SK-N-MC (cell line): Measurements from ENCODE around the gene CSNK1A1.

Experiments
- DNase-seq: peaks from one replicate; pipeline ENCODE4 v3.0.0-alpha.2; 2011; ENCODE audit warnings: low read depth, low spot score
- H3K27ac ChIP-seq: fragments of 200-600 bp; sonication (generic); 2 replicates; pipeline ENCODE4 v1.5.1; 2016; ENCODE audit warnings: mixed run types
- H3K36me3 ChIP-seq: fragments of 200-600 bp; sonication (generic); 2 replicates; pipeline ENCODE4 v1.6.1; 2017; ENCODE audit warnings: antibody characterized with exemption, low read length, mixed read lengths; ENCODE audit not compliant: insufficient read depth
- H3K4me3 ChIP-seq: fragments of 200-600 bp; sonication (generic); 2 replicates; pipeline ENCODE4 v1.5.1; 2016
- H3K9ac ChIP-seq: fragments of 200-600 bp; sonication (generic); 2 replicates; pipeline ENCODE4 v1.8.0; 2017; ENCODE audit warnings: mixed run types, mixed read lengths; ENCODE audit not compliant: insufficient read length
- H3K9me3 ChIP-seq: fragments of 200-600 bp; sonication (generic); 2 replicates; pipeline ENCODE4 v1.6.1; 2017; ENCODE audit warnings: low read depth, mild to moderate bottlenecking, antibody characterized with exemption, low read length, moderate library complexity, mixed read lengths
- EZH2 ChIP-seq: fragments of 200-600 bp; sonication (generic); IDR thresholded peaks from one replicate; pipeline ENCODE4 v1.6.1; 2017; ENCODE audit warnings: antibody characterized with exemption
- FOXP2 ChIP-seq: optimal IDR thresholded peaks from 2 replicates; pipeline ENCODE3; 2011; ENCODE audit warnings: mild to moderate bottlenecking, moderate library complexity; ENCODE audit not compliant: insufficient read depth; ENCODE audit errors: extremely low read length, control extremely low read depth
- POLR2AphosphoS5 ChIP-seq: IDR thresholded peaks from 2 replicates; pipeline ENCODE4 v1.6.1; 2012; ENCODE audit warnings: mild to moderate bottlenecking, low read depth, low read length, borderline replicate concordance

CSNK1A1 gene

DNA sequence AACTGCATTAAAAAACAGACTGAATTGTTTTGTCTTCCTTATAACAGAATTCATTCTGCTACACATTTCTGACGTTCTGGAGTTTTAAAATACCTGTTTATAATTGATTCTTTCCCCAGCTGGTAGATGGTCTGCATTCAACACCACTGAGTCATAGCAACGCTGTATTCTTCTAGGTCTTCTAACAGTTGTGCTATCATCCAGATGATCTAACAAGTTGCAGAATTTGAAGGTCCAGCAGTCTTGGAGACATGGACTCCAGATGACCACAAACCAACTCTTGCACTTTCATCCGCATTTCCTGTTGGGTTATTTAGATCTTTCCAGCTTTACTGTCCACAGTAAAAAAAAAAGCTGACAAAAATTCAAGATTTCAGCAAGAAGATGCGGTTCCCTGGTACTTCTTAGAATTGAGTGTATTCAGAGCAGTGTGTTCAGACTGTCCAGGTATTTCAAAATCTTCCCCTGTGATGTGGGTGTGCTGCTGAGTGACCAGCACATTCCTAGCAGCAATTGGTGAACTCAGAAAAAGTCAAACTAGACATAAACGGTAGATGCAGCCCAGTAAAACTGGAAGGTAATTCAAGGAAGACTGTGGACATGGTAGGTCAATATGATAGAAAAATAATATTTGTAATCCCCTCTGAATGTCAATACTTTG, 50.2 kb downstream of the CSNK1A1 start:
- Histone ChIP-seq H3K9me3 (no peaks in the 10 kb centered on the region), H3K4me3 (no peak overlapping the region), H3K27ac (no peak overlapping the region), H3K9ac (no peak overlapping the region), H3K36me3 (peaks cover 91% of the 10 kb centered on the region)
- DNase-seq, result no peak
- TF ChIP-seq FOXP2, result no peak
- TF ChIP-seq EZH2, result no peak
- no peak for TF ChIP-seq POLR2AphosphoS5

DNA sequence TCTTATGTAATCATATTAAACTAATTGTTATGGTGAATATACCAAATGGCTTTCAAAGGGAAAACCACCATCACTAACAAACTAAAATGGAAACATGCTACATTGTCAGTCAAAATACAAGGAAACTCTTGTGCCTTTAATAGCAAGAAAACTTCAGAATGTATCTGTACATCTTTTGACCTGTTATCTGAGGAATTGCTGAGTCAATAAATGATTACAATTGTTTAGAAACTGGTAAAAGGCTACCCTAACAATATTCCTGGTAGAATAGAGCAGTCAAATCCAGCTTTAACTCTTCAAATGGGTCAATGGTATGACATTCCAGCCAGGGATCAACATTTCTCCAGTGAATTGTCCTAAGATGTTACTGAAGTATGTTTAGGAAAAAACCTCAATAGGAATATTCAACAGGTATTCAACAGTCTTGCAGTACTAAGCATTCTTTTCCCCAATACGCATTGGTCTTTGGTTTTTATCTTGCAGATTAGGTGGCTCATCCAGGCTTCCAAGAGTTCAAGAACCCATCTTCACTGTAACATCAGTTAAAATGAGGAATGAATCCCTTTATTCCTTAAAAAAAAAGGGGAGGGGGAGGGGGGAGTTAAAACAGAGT, 52.4 kb downstream of the CSNK1A1 start:
- peak overlapping the region; percentile 65 for H3K27ac ChIP-seq
- H3K36me3 ChIP-seq, result peaks cover 91% of the 10 kb centered on the region

DNA sequence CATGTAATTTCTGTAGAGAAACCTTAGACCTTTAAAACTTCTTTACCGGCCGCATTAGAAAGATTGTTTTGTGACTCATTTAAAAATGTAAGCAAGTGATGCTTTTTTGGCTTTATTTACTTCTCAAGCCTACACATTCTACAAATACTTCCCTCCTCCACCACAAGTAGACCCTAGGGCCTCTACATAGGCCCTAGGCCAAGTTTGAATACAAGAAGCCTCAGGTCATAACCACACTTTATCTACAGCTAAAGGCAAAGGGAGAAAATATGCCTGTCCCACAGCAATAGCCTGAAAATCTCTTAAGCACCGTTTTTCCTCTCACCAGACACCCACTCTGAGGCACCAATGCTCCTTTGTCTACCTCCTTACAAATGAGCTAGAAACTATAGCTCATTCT, 53.9 kb downstream of the CSNK1A1 start:
- peak overlapping the region; percentile 38 for H3K9ac ChIP-seq
- peak overlapping the region; percentile 14; the same call in 1 of the 2 replicates for H3K4me3 ChIP-seq
- TF ChIP-seq EZH2, result no peak
- TF ChIP-seq FOXP2, result no peak
- no peak for TF ChIP-seq POLR2AphosphoS5
- no peaks in the 10 kb centered on the region for H3K9me3 ChIP-seq
- no peak for DNase-seq
- peaks cover 87% of the 10 kb centered on the region for H3K36me3 ChIP-seq
- peak overlapping the region; percentile 85 for H3K27ac ChIP-seq

More for the DNA sequence above, 52.4 kb downstream of the CSNK1A1 start:
- Histone ChIP-seq H3K9ac (no peak overlapping the region), H3K4me3 (no peak overlapping the region), H3K9me3 (no peaks in the 10 kb centered on the region)
- TF ChIP-seq FOXP2 (no peak), EZH2 (no peak), POLR2AphosphoS5 (no peak)
- DNase-seq, result no peak

DNA sequence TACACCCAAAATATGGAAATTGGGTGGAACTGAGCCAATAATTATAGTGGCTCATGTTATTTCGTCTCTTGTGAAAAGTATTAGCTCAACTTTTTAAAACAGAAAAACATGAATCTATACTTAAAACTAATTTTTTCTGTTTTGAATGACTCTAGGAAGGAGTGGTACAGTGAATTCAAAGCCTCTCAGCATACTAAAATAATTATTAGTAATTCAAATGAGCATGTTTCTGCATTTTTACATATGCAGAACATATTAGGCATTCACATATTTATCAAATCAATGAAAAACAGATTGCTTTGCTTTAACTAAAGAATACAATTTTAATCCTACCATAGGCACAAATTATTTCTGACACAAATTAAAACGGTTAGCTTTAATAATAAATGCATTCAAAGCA, 54.3 kb downstream of the CSNK1A1 start:
- H3K27ac ChIP-seq, result peak overlapping the region; percentile 85
- peaks cover 83% of the 10 kb centered on the region for H3K36me3 ChIP-seq
- no peak for TF ChIP-seq EZH2
- TF ChIP-seq POLR2AphosphoS5, result no peak
- TF ChIP-seq FOXP2, result no peak
- DNase-seq, result no peak
- no peak overlapping the region; the same call in 1 of the 2 replicates for H3K4me3 ChIP-seq
- no peaks in the 10 kb centered on the region for H3K9me3 ChIP-seq
- peak overlapping the region; percentile 38 for H3K9ac ChIP-seq

DNA sequence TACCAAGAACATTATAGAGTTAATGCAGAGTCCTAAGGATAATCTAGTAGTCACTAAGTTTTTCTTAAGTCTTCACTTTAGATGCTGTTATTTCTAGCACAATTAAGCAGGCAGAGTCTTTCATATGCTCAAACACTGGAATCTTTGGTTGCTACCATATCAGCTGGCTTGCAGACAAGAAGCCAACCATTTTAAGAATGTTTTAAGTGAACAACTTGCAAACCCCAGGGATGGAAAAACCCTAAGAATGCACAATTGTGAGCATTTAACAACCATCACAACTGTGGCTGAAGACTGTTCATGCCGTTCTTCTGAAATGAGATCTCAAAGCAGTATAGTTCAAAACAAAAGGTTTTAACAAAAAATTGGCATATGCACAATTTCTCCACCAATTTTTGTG, 55.1 kb downstream of the CSNK1A1 start:
- H3K27ac ChIP-seq, result peak overlapping the region; percentile 85
- H3K4me3 ChIP-seq, result no peak overlapping the region
- H3K36me3 ChIP-seq, result peaks cover 75% of the 10 kb centered on the region
- H3K9me3 ChIP-seq, result no peaks in the 10 kb centered on the region
- no peak overlapping the region for H3K9ac ChIP-seq
- no peak for DNase-seq
- no peak for TF ChIP-seq EZH2
- TF ChIP-seq POLR2AphosphoS5, result no peak
- TF ChIP-seq FOXP2, result no peak

DNA sequence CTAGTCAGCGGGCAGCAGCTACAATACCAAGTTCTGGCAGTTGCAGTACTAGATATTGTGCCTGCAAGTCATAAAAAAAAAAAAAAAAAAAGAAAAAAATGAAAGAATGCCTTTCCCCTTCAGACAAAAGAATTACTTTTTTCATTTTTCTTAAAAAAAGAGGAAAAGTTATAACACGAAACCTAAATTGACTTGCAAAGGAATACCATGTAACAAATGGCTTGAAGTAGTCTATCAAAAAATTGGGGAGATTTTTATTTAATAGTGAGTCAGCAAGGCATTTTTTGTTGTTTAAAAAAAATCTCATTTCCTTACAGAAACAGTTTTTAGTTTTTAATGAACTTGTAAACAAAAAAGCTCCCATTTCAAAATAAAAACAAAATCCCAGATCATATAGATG, 55.6 kb downstream of the CSNK1A1 start:
- TF ChIP-seq FOXP2 (no peak), EZH2 (no peak), POLR2AphosphoS5 (no peak)
- no peaks in the 10 kb centered on the region for H3K9me3 ChIP-seq
- no peak overlapping the region for H3K9ac ChIP-seq
- no peak overlapping the region for H3K4me3 ChIP-seq
- H3K27ac ChIP-seq, result peak overlapping the region; percentile 85
- DNase-seq, result no peak
- H3K36me3 ChIP-seq, result peaks cover 70% of the 10 kb centered on the region

DNA sequence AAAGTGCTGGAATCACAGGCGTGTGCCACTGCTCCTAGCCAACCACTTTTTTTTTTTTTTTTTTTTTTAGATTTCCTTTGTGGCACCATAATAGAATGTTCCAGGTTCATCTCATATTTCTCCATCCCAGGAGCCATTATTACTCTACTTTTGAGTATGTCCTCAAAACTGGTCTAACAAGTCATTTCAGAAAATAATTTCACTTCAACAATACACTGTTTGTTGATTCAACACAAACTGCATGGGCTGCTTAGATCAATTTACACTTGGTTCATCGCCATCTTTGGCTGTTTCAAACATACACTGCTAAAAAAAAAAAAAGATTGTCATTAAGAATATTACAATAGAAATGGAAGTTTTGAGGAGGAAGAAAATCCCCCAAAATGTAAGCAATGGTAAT, 57.9 kb downstream of the CSNK1A1 start:
- Histone ChIP-seq H3K36me3 (peaks cover 49% of the 10 kb centered on the region), H3K27ac (0 out of 2 replicates have a peak overlapping the region, but pooled peaks have one; percentile 16), H3K9ac (no peak overlapping the region), H3K9me3 (no peaks in the 10 kb centered on the region), H3K4me3 (no peak overlapping the region)
- TF ChIP-seq POLR2AphosphoS5 (no peak), FOXP2 (no peak), EZH2 (no peak)
- DNase-seq, result no peak

DNA sequence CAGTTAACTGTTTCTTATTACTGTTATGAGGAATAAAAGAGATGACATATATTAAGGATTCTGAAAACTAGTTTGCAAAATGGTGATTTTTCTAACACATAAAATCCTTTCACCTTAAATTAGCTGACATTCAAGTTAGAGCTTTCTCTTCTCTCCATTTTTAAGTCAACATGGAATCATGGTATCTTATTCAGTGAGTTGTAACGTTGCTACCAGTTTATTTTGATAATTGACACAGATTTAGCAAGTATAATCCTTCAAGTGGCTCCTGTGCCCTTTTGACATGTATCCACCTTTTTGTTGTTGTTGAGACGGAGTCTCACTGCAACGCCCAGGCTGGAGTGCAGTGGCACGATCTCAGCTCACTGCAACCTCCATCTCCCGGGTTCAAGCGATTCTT, 58.5 kb downstream of the CSNK1A1 start:
- H3K27ac ChIP-seq, result no peak overlapping the region
- no peaks in the 10 kb centered on the region for H3K9me3 ChIP-seq
- no peak for DNase-seq
- TF ChIP-seq FOXP2 (no peak), POLR2AphosphoS5 (no peak), EZH2 (no peak)
- peaks cover 47% of the 10 kb centered on the region for H3K36me3 ChIP-seq
- H3K9ac ChIP-seq, result no peak overlapping the region
- no peak overlapping the region for H3K4me3 ChIP-seq
